ENCODE data around the gene SLC25A44. TPM values are rescaled to one million over a fixed set of nuclear protein-coding genes. Genes with fewer than 3 reads are reported as not detected.
"Not testable (repeated sequence)": the region's sequence is repeated elsewhere in the genome, so short reads cannot be mapped to it uniquely, and the experiment has no call there.

SLC25A44 gene
- total RNA-seq, 3 donors from 2014 or later = 61.3 to 79.7 (median 73.0) TPM

- H3K9me3 Mint-ChIP-seq = no peaks in the 10 kb centered on the region
- DNase-seq (no peak), ATAC-seq (no peak)
- peaks cover 28% of the 10 kb centered on the region for H3K4me1 Mint-ChIP-seq (ENCODE audit: low read depth)
- H3K36me3 Mint-ChIP-seq (ENCODE audit: insufficient read depth) = peaks cover 36% of the 10 kb centered on the region
- no peak overlapping the region for H3K4me3 Mint-ChIP-seq
- no peaks in the 10 kb centered on the region for H3K27me3 Mint-ChIP-seq (ENCODE audit: low read depth)
Measured at GRCh38 chr1:156211243-156211642, 17.3 kb downstream of the SLC25A44 start.

GRCh38 chr1:156212130-156212529, 18.2 kb downstream of the SLC25A44 start:
- peaks cover 32% of the 10 kb centered on the region for H3K4me1 Mint-ChIP-seq (ENCODE audit: low read depth)
- ATAC-seq (no peak), DNase-seq (no peak)
- H3K4me3 Mint-ChIP-seq = peak overlapping the region; percentile 95
- H3K9me3 Mint-ChIP-seq = no peaks in the 10 kb centered on the region
- no peaks in the 10 kb centered on the region for H3K27me3 Mint-ChIP-seq (ENCODE audit: low read depth)
- peaks cover 36% of the 10 kb centered on the region for H3K36me3 Mint-ChIP-seq (ENCODE audit: insufficient read depth)

GRCh38 chr1:156212833-156213643, 19.1 kb downstream of the SLC25A44 start, which contains the start of gene PMF1:
TSS of gene PMF1 (plus strand) at chr1:156213007. CDS start at chr1:156213016, 9 bp downstream.
- DNase-seq = peak; percentile 93
- Mint-ChIP-seq H3K4me1 (ENCODE audit: low read depth) (peaks cover 41% of the 10 kb centered on the region), H3K9me3 (no peaks in the 10 kb centered on the region), H3K4me3 (peak within 1 kb of the TSS; percentile 95), H3K36me3 (ENCODE audit: insufficient read depth) (peaks cover 34% of the 10 kb centered on the region), H3K27me3 (ENCODE audit: low read depth) (no peaks in the 10 kb centered on the region)
- peak; percentile 93 to 95 for ATAC-seq

- H3K9me3 Mint-ChIP-seq = no peaks in the 10 kb centered on the region
- DNase-seq (no peak), ATAC-seq (no peak)
- peak overlapping the region; percentile 95 for H3K4me3 Mint-ChIP-seq
- peaks cover 46% of the 10 kb centered on the region for H3K4me1 Mint-ChIP-seq (ENCODE audit: low read depth)
- no peaks in the 10 kb centered on the region for H3K27me3 Mint-ChIP-seq (ENCODE audit: low read depth)
- peaks cover 34% of the 10 kb centered on the region for H3K36me3 Mint-ChIP-seq (ENCODE audit: insufficient read depth)
Measured at GRCh38 chr1:156213644-156213966, 19.7 kb downstream of the SLC25A44 start.

- H3K9me3 Mint-ChIP-seq = no peaks in the 10 kb centered on the region
- peaks cover 30% of the 10 kb centered on the region for H3K36me3 Mint-ChIP-seq (ENCODE audit: insufficient read depth)
- peak overlapping the region; percentile 84 for H3K4me3 Mint-ChIP-seq
- DNase-seq = no peak
- H3K4me1 Mint-ChIP-seq (ENCODE audit: low read depth) = peaks cover 47% of the 10 kb centered on the region
- no peak for ATAC-seq
- H3K27me3 Mint-ChIP-seq (ENCODE audit: low read depth) = no peaks in the 10 kb centered on the region
Measured at GRCh38 chr1:156214024-156214748, 20.3 kb downstream of the SLC25A44 start.

- ATAC-seq; H3K27me3 Mint-ChIP-seq (ENCODE audit: low read depth); H3K9me3 Mint-ChIP-seq; DNase-seq; H3K4me3 Mint-ChIP-seq: not testable (repeated sequence)
- H3K36me3 Mint-ChIP-seq (ENCODE audit: insufficient read depth) = peaks cover 35% of the 10 kb centered on the region
- H3K4me1 Mint-ChIP-seq (ENCODE audit: low read depth) = peaks cover 65% of the 10 kb centered on the region
Measured at GRCh38 chr1:156216361-156217086, 22.6 kb downstream of the SLC25A44 start.

- Mint-ChIP-seq H3K9me3 (no peaks in the 10 kb centered on the region), H3K36me3 (ENCODE audit: insufficient read depth) (peaks cover 37% of the 10 kb centered on the region), H3K4me1 (ENCODE audit: low read depth) (peaks cover 72% of the 10 kb centered on the region), H3K4me3 (peak overlapping the region; percentile 79), H3K27me3 (ENCODE audit: low read depth) (no peaks in the 10 kb centered on the region)
- ATAC-seq = peak; percentile 50 to 52
- no peak for DNase-seq
Measured at GRCh38 chr1:156217871-156218270, 24.0 kb downstream of the SLC25A44 start.

GRCh38 chr1:156220226-156220625, 26.3 kb downstream of the SLC25A44 start:
- no peaks in the 10 kb centered on the region for H3K9me3 Mint-ChIP-seq
- H3K27me3 Mint-ChIP-seq (ENCODE audit: low read depth) = no peaks in the 10 kb centered on the region
- H3K4me1 Mint-ChIP-seq (ENCODE audit: low read depth) = peaks cover 72% of the 10 kb centered on the region
- H3K4me3 Mint-ChIP-seq = no peak overlapping the region
- no peak for ATAC-seq
- H3K36me3 Mint-ChIP-seq (ENCODE audit: insufficient read depth) = peaks cover 39% of the 10 kb centered on the region
- no peak for DNase-seq

GRCh38 chr1:156221986-156222692, 28.2 kb downstream of the SLC25A44 start:
- Mint-ChIP-seq H3K9me3 (no peaks in the 10 kb centered on the region), H3K27me3 (ENCODE audit: low read depth) (no peaks in the 10 kb centered on the region), H3K4me1 (ENCODE audit: low read depth) (peaks cover 71% of the 10 kb centered on the region), H3K4me3 (peak overlapping the region; percentile 69), H3K36me3 (ENCODE audit: insufficient read depth) (peaks cover 46% of the 10 kb centered on the region)
- DNase-seq (no peak), ATAC-seq (no peak)

GRCh38 chr1:156225677-156226014, 31.7 kb downstream of the SLC25A44 start:
- Mint-ChIP-seq H3K27me3 (ENCODE audit: low read depth) (no peaks in the 10 kb centered on the region), H3K4me3 (no peak overlapping the region), H3K9me3 (no peaks in the 10 kb centered on the region), H3K36me3 (ENCODE audit: insufficient read depth) (peaks cover 52% of the 10 kb centered on the region), H3K4me1 (ENCODE audit: low read depth) (peaks cover 46% of the 10 kb centered on the region)
- no peak for ATAC-seq
- no peak for DNase-seq

- no peak overlapping the region for H3K4me3 Mint-ChIP-seq
- no peak for DNase-seq
- H3K36me3 Mint-ChIP-seq (ENCODE audit: insufficient read depth) = peaks cover 49% of the 10 kb centered on the region
- no peaks in the 10 kb centered on the region for H3K9me3 Mint-ChIP-seq
- ATAC-seq = no peak
- peaks cover 43% of the 10 kb centered on the region for H3K4me1 Mint-ChIP-seq (ENCODE audit: low read depth)
- H3K27me3 Mint-ChIP-seq (ENCODE audit: low read depth) = no peaks in the 10 kb centered on the region
Measured at GRCh38 chr1:156226116-156226538, 32.2 kb downstream of the SLC25A44 start.

- no peak for ATAC-seq
- peaks cover 36% of the 10 kb centered on the region for H3K4me1 Mint-ChIP-seq (ENCODE audit: low read depth)
Measured at GRCh38 chr1:156226782-156227181, 32.9 kb downstream of the SLC25A44 start.

GRCh38 chr1:156228501-156228900, 34.6 kb downstream of the SLC25A44 start:
- DNase-seq = no peak
- ATAC-seq = no peak
- Mint-ChIP-seq H3K9me3 (no peaks in the 10 kb centered on the region), H3K36me3 (ENCODE audit: insufficient read depth) (peaks cover 31% of the 10 kb centered on the region), H3K27me3 (ENCODE audit: low read depth) (no peaks in the 10 kb centered on the region), H3K4me1 (ENCODE audit: low read depth) (peaks cover 19% of the 10 kb centered on the region), H3K4me3 (no peak overlapping the region)

More at GRCh38 chr1:156226782-156227181, 32.9 kb downstream of the SLC25A44 start:
- DNase-seq = no peak
- no peaks in the 10 kb centered on the region for H3K9me3 Mint-ChIP-seq
- H3K36me3 Mint-ChIP-seq (ENCODE audit: insufficient read depth) = peaks cover 42% of the 10 kb centered on the region
- no peaks in the 10 kb centered on the region for H3K27me3 Mint-ChIP-seq (ENCODE audit: low read depth)
- no peak overlapping the region for H3K4me3 Mint-ChIP-seq

Data from activated T-cell treated with anti-CD3 and anti-CD28 coated beads, Interleukin-2, amount 50 U/mL, for 4 hours (primary cell).